ENCODE data around the gene PPHLN1.

PPHLN1 gene, protein sequence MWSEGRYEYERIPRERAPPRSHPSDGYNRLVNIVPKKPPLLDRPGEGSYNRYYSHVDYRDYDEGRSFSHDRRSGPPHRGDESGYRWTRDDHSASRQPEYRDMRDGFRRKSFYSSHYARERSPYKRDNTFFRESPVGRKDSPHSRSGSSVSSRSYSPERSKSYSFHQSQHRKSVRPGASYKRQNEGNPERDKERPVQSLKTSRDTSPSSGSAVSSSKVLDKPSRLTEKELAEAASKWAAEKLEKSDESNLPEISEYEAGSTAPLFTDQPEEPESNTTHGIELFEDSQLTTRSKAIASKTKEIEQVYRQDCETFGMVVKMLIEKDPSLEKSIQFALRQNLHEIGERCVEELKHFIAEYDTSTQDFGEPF

GRCh38 chr12:42325653-42326474 is at the start of gene PPHLN1, which contains the start of gene ZCRB1:
Gene PPHLN1, plus strand, starts transcription at chr12:42326167. Its CDS starts 9,736 bp downstream, at chr12:42335903.
Gene ZCRB1, minus strand, starts transcription at chr12:42326094. Its CDS starts 1,992 bp downstream, at chr12:42324102.
- DNase-seq = peak; percentile 46

DNA sequence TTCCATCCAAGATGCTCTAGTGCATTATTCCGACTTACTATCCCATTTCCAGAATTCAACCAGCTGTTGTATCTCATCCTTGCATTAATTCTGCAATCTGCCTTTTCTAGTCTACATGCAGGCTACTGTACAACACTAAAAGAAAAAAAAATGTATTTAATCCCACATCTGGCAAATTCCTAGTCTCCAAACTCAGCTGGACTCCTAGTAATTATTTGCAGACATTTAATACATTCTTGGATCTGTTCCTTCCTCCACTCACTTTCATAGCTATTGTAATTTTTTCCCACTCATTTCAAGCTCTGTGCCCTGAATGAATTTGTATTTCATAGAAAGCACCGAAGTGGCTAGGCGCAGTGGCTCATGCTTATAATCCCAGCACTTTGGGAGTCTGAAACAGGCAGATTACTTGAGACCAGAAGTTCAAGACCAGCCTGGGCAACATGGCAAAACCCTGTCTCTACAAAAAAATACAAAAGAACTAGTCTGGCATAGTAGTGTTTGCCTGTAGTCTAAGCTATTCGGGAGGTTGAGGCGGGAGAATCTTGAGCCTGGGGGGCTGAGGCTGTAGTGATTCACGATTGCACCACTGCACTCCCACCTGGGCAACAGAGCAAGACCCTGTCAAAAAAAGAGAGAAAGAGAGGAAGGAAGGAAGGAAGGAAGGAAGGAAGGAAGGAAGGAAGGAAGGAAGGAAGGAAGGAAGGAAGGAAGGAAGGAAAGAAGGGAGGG is 48.4 kb upstream of the PPHLN1 start:
- DNase-seq = no peak

DNA sequence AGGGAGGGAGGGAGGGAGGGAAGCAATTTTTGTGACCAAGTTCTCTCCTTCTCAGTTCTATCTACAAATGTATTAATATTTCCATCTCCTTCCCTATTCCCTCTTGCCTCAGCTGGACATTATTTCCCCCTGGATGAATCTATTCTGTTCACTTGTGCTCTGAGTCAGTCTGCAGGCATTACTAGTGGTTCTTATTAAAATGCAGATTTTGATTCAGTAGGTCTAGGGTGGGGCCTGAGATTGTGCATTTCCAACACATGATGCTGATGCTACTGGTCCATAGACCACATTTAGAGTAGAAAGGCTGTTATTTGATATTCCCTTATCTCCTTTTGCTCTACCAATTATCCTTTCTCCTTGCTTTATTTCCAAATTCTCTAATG is 47.8 kb upstream of the PPHLN1 start:
- no peak for DNase-seq

DNA sequence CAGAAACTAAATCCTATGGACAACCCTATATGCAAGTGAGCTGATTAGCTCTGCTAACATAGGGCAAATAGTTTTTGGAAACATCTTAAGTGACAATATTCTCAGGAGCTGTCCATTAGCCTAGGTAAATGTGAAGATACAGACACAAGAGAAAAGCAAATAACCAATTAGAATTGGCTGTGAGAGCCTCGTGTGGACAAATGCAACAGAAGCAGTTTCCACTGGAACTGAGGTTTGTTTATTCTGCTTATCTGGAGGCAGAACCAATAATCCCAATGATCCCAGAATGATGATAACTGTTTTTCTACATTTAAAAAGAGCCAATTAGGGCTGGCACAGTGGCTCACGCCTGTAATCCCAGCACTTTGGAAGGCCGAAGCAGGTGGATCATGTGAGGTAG is 44.7 kb upstream of the PPHLN1 start:
- DNase-seq = no peak

GRCh38 chr12:42281844-42282243 is 44.1 kb upstream of the PPHLN1 start:
- DNase-seq = no peak

DNA sequence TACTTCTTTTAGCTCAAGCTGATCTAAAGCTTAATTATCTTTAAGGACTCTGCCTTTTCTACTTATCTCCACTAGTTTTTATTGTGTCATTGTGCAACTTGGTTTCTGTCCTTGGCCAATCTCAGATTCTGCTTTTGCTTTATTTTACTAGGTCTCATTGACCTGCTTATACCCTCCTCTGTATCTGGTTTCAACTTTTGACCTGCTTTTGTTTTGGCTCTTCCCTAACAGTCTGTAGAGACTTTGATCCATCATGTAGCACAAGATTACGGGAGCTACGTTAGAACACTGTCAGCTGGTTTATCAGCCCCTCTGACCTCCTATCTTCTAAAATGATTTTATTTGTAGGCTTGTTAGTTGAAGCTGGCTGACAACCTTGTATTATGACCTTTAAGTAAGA is 43.7 kb upstream of the PPHLN1 start:
- no peak for DNase-seq

GRCh38 chr12:42283739-42284138 is 42.2 kb upstream of the PPHLN1 start:
- no peak for DNase-seq

DNA sequence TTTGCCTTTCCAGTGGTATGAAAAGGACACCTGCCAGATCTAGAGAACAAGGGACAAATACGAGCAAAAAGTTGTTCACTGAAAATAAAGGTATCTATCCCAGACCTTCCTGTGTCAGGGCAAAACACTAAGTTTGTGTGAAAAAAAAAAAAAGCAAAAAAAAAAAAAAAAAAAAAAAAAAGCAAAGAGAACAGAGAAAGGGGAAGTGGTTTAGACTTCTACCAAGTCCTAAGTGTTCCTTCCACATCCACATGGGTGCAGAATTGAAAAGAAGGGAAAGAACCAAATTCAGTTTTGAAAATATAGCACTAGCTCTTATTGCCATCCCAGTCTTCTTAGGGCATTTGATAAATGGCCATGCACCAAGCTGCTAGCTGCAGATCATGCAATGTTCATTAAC is 41.8 kb upstream of the PPHLN1 start:
- no peak for DNase-seq

GRCh38 chr12:42284876-42285275 is 41.1 kb upstream of the PPHLN1 start:
- no peak for DNase-seq

GRCh38 chr12:42285431-42285830 is 40.5 kb upstream of the PPHLN1 start:
- DNase-seq = no peak

GRCh38 chr12:42286741-42287140 is 39.2 kb upstream of the PPHLN1 start:
- DNase-seq = no peak

- no peak for DNase-seq
Observed at GRCh38 chr12:42288544-42288943, 37.4 kb upstream of the PPHLN1 start.

DNA sequence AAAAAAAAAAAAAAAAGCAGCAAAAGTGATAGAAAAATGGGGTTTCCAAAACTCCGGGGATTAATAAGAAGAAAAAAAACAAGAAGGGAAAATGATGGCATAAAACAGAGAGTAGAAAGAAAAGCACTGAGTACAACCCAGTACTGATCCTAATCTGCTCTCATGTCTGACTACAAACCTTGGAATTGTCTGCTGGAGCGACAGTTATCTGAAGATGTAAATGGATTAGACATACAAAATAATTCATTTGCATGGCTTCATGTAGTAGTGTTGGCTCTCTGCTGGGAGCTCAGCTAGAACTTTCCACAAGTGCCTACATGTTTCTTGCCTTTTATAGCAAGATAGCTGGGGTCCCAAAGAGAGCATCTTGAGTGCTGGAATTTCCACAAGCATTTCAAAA is 34.3 kb upstream of the PPHLN1 start:
- DNase-seq = no peak

DNA sequence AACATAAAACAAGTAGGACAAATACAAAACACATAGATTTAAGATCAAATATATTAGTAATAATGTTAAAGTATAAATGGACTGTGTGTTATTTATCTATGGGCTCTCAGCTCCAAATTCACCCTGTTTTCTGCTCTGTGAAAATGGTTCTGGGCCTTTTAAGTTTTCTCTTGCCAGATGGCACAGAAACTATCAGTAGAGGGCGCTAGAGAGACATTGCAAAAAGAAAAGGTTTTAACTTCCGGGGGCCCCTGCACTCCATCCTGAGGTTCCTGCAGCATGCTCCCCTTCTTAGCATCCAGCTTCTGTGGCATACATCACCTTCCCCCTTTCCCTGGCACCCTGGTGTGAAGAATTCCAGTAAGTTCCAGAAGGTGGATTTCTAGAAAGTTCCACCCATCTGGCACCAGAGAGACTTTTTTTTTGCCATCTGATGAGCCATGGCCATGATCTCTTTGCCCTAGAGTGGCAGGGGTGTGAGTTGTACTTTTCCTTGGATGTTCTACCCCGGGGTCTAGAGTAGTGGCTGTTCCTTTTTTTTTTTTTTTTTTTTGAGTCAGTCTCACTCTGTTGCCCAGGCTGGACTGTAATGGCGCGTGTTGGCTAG is 29.4 kb upstream of the PPHLN1 start:
- DNase-seq = no peak

- no peak for DNase-seq
Observed at GRCh38 chr12:42298887-42299286, 27.1 kb upstream of the PPHLN1 start.

DNA sequence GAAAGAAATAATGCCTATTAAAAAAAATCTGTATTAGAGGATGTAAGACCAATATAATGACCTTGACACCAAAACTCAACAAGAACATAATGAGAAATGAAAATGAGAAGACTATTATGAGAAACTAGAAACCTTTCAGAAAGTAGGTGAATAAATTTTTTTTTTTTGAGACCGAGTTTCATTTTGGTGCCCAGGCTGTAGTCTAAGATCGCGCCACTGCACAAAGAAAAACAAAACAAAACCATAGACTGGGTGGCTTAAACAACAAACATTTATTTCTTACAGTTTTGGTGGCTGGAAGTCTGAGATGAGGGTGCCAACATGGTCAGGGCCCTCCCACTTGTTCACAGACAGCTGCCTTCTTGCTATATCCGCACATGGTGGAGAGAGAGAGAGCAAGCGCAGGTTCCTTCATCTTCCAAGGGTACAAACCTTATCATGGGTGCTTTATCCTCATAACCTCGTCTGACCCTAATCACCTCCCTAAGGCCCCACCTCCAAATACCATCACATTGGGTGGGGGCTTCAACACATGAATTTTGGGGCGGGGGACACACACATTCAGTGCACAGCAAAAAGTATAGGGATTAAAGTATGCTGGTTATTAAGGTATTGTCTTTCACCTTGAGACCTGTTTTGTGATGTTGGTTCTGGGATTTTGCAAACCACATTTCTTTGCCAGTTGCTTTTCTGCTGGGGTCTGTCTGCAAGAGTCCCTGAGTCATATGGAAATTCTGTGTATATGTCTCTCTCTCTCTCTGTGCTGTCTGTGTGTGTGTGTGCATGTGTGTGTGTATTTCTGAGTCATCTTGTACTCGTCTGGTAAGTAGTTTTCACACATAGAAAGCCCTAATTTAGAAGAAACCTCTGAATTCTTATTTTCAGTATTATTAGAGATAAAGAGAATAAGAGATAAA is 26.3 kb upstream of the PPHLN1 start:
- no peak for DNase-seq

DNA sequence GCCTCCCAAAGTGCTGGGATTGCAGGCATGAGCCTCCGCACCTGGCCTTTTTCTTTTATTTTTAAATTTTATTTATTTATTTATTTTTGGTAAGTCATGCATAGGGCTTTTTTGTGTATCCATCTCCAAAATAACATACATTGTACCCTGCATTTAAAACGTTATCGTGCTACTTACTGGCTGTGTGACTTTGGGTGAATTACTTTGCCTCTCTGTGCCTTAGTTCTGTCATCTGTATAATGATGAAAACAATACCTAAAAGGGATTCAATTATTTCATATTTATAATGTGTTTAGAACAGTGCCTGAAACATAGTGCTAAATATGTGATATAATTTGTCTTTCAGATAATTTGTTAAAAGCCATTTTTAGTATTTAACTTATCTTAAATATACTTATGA is 19.7 kb upstream of the PPHLN1 start:
- no peak for DNase-seq

GRCh38 chr12:42308390-42308789 is 17.6 kb upstream of the PPHLN1 start:
- DNase-seq = no peak

DNA sequence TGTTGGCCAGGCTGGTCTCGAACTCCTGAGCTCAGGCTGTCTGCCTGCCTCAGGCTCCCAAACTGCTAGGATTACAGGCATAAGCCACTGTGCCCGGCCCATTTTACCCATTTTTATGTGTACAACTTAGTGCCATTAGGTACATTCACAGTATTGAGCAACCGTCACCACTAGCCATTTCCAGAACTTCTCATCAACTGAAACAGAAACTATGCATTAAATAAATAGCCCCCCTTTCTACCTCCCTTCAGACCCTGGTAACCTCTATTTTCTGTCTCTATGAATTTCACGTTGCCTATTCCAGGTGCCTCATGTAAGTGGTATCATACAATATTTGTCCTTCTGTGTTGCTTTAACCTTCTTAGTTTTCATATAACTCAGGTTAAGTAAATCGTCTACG is 16.0 kb upstream of the PPHLN1 start:
- DNase-seq = no peak

DNA sequence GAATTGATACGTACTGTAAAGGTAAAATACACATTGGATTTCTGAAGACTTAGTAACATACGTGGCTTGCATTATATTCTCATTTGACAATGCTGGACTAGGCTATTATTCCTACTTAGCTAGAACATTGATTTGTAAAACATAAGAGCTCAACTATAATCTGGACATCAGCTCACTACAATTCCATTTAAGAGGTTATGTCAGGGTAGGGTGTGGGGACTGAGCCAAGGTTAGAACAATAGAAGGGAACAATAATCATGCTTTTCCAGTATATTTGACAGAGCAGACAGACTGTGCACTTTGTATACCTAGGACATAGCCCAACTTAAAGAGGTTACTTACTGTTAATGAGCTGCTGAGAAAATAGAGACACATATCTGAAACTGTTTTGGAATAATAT is 10.9 kb upstream of the PPHLN1 start:
- no peak for DNase-seq

- no peak for DNase-seq
Observed at GRCh38 chr12:42320796-42321195, 5.2 kb upstream of the PPHLN1 start.

DNA sequence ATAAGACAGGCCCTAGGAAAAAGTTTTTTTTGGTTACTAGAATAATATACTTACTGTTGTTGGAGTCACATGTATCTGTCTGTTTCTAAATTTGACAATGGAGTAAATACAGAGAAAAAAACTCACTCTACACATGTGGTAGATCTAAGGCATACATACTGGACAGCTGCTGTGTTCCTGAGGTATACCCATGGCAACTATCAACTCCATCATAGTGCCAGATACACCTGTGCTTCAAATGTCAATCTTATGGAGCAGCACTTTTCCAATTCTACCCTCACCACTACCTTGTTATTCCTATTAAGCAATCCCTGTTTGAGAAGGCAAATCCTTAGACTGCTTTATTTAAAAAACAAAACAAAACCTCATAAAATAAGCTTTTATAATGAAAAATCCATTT is 3.4 kb upstream of the PPHLN1 start:
- no peak for DNase-seq
